NCI-H187 treated with DMSO at 0.1 percent for 48 hours (cell line): ENCODE measurements around the gene PAX7.
"Not testable (repeated sequence)": the region's sequence is repeated elsewhere in the genome, so short reads cannot be mapped to it uniquely, and the experiment has no call there.

Source experiments
- DNase-seq: peaks from one replicate; lab custom pipeline; 2025; lab: John Stamatoyannopoulos, UW

The PAX7 gene

DNA sequence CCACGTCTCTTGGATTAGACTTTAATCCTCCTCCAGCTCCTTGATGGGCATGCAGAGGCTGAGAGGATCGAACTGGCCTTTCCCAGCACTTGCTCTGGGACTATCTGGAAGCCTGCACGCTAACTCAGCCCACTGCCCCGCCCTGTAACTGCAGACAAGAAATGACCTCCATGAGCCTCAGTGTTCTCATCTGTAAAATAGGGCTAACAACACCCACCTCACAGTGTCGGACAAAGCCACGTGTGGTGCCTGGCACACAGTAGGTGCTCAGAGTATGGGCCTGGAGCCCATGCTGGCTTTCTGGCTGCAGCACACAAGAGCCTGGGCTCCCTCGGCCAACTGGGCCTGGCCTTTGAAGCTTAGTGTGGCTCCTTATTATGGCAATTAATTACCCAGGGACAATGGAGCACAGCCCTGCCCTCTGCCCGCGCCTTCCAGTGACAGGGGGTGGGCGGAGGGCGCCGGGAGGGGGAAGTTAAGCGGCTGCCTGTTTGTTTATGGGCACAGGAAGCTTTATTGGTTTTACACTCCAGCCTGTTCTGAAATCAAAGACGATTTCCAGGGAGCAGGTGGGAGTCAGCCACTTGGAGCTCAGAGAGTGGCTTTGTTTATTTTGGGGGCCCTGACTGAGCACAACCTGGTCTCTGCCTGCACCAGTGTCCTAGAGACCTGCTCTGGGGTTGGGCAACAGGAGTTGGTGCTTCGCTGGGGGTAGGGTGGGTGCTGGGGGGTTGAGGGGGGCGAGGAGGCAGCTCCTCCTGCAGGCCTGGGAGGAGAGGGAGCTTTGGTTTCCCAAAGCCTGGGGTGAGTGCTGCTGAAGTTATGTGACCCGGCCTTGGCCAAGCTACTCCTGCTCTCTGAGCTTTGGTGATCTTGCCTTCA is 31.0 kb downstream of the PAX7 start:
- no peak for DNase-seq

- no peak for DNase-seq
Measured at GRCh38 chr1:18662286-18662639, 31.6 kb downstream of the PAX7 start.

GRCh38 chr1:18666317-18666920 is 35.8 kb downstream of the PAX7 start:
- DNase-seq: no peak

DNA sequence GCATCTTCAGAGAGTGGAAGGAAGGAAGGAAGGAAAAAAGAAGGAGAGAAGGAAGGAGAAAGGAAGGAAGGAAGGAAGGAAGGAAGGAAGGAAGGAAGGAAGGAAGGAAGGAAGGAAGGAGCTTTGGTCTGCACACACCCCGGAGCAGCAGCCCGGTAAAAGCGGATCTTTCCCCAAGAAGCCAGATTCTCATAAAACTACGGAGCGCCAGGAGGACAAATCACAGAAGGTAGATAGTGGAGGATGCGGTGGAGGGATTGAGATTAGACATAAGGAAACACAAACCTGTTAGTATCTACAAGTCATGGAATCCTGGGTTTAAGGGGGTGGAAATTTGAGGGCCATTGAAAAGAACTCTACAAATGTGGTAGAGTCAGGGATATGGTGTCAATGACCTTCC is 36.7 kb downstream of the PAX7 start:
- no peak for DNase-seq

GRCh38 chr1:18668046-18668445 is 37.4 kb downstream of the PAX7 start:
- DNase-seq: no peak

- DNase-seq: no peak
Measured at GRCh38 chr1:18668750-18669404, 38.2 kb downstream of the PAX7 start.

- DNase-seq: no peak
Measured at GRCh38 chr1:18670121-18670867, 39.6 kb downstream of the PAX7 start.

- no peak for DNase-seq
Measured at GRCh38 chr1:18670868-18671225, 40.2 kb downstream of the PAX7 start.

DNA sequence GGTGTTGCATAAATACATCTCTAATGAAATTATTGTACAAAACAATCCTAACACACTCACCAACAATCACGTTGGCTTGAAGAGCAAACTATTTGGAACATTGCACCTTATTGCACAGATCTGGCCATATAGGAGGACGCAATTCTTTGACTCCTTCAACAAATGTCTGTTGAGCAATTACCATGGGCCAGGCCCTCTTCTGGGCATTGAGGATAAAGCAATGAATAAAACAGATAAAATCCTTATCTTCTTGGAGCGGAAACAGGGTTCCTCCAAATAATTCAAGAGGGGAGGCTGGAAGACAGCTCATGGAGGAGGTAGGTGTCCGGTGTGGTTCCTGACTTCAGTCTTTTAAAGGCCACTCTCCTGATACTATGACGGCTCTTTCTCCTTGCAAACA is 43.3 kb downstream of the PAX7 start:
- no peak for DNase-seq

DNA sequence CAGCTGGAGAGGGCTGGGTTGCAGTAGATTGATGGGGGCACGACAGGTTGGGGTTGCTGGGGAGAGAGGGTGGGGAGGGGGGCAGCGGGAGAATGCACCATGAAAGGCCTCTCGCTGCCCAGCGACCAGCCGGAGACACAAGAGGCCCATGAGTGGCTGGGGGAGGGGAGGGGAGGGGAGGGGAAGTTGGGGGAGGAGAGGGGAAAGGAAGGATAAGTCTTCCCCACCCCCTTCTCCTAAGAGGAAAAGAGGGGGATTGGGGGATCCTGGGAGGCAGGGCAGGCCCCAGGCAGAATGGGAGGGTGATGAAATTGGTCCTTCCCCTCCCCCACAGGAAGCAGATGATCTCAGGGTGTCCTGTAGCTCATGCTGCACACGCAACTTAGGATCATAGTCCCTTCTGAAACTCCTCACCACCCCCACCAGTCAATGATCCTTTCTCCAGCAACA is 45.7 kb downstream of the PAX7 start:
- no peak for DNase-seq

- DNase-seq: no peak
Measured at GRCh38 chr1:18681423-18681835, 50.8 kb downstream of the PAX7 start.

DNA sequence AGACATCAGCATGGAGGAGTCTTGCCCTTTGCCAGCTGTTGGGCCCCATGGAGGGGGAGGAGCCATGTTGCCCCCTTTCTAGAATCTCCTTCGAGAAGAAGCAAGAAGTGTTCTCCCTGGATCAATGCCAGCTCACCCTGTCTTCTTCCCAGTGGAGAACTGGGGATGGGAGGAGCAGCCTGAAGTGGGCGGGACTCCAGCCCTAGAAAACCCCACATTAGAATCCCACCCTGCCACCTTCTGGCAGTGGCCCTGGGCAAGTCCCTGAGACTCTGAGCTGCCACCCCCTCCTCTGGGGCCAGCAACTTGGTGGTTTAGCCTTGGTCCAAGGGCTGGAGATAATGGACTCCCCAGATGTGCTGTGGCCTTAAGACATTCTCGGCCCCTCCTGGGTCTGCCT is 51.7 kb downstream of the PAX7 start:
- DNase-seq: no peak

DNA sequence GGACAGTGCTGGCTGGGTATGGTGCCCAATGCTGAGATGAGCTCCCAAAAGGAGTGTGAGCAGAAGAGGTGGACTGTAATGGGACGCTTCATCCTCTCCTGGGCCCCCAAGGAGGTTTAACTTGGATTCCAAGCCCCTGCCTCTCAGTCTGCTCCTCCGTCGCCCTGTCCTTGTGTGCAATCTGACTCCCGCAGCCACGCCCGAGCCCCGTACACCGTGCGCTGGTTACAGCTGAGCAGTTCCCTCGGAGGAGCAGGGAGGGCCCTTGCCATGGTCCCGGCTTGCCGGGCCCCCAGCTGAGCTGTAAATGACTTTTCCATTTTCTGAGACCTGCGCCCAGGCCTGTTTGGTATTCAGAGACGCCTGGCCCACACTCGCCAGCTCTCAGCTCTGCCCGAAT is 53.7 kb downstream of the PAX7 start:
- DNase-seq: no peak

GRCh38 chr1:18686540-18686939 is 55.9 kb downstream of the PAX7 start:
- DNase-seq: no peak

DNA sequence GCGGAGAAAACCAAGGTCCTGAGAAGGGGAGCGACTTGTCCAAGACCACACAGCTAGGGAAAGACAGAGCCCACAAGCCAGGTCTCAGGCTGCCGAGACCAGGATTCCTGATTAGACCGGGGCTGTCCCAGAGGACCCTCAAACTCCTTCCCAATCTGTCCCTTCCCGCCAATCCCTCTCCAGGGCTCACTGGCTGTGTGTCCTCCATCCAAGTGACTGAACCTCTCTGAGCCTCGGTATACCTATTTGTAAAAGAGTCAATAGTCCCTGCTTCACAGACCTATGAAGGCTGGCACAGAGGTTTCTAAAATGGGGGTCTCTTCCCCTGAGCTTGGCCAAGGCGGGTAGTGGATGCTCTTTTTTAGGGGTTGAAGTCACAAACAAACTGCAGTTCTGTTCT is 56.6 kb downstream of the PAX7 start:
- no peak for DNase-seq

GRCh38 chr1:18691648-18692047 is 61.0 kb downstream of the PAX7 start:
- DNase-seq: no peak

DNA sequence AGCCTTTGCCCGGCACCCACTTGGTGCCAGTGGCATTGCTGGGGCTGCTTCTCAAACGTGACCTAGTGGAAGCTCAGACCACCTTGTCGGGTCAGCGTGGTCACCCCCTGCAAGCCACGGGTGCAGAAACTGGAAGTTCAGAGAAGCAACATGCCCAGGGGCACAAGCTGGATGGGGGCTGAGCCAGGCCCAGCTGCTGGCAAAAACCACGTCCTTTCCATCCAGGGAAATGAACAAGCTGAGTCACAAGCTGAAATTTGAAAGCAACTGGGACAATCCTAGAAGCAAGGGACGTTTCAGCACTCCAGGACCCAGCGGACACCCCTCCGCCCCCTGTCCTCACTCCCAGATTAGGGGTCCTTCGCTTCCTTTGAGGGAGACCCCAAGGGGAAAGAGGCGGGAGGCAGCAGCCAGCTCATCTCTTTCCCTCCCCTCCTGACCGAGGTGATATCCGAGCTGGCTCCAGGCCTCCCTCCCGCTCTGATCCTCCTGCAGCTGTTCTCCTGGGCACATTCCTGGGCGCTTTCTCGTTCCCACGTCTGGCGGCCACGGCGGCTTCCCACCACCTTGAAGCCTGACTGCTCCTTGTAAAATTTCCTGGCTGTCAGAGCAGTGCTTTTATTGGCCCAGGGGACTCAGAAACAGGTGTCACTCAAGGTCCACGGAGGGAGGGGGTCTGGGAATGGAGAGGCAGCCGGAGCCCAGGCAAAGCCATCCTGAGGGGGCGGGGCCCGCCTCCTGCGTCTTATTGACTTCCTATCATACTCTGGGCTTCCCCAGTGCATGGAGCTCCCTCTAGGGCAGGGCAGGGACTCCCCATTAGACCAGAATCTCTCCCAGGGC is 62.8 kb downstream of the PAX7 start:
- DNase-seq: no peak

- not testable (repeated sequence) for DNase-seq
Measured at GRCh38 chr1:18694289-18694688, 63.6 kb downstream of the PAX7 start.

- no peak for DNase-seq
Measured at GRCh38 chr1:18697541-18697940, 66.9 kb downstream of the PAX7 start.

GRCh38 chr1:18700530-18700929 is 69.9 kb downstream of the PAX7 start:
- no peak for DNase-seq

DNA sequence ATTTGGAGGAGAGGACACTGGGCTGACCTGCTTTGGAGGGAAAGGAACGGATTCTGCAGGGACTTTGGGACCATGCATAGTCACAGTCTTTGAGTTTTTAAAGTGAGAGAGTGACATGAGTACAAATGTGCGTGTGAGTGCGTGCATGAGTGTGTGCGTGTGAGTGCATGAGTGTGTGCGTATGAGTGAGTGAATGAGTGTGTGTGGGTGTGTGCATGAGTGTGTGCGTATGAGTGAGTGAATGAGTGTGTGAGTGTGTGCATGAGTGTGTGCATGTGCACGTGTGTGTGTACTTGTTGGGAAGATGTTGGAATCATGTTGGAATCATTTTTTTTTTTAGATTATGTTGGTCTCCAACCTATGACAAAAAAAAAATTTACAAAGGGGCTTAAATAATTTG is 70.5 kb downstream of the PAX7 start:
- no peak for DNase-seq
